Astrocyte (in vitro differentiated cells and primary cell): ENCODE results near the gene B4GALNT2.

Experiments
- CTCF ChIP-seq: IDR thresholded peaks from 2 replicates; pipeline ENCODE4 v1.5.1; 2011; ENCODE audit warnings: low read depth, mild to moderate bottlenecking, inconsistent platforms, low read length, moderate library complexity; ENCODE audit not compliant: insufficient read depth
- EZH2 ChIP-seq: IDR thresholded peaks from 2 replicates; pipeline ENCODE4 v1.6.1; 2012; ENCODE audit warnings: mild to moderate bottlenecking, low read length, inconsistent platforms; ENCODE audit not compliant: insufficient read depth

- TF ChIP-seq EZH2 (no peak), CTCF (no peak)
Measured at GRCh38 chr17:49198211-49198610, 65.6 kb downstream of the B4GALNT2 start.
